ENCODE results near the gene PPP2R2C.

- TF ChIP-seq CTCF (conservative IDR thresholded peaks at IDR 0.05 in 1 of 2, IDR thresholded peaks at IDR 0.05 in 1 of 2; ENCODE audit: extremely low read depth in 1 of 2, insufficient read depth in 1 of 2, low read depth in 1 of 2, low read length in 2 of 2) = no peak
- no peak for TF ChIP-seq EZH2 (IDR thresholded peaks at IDR 0.05; ENCODE audit: borderline replicate concordance, low read length)
Observed at GRCh38 chr4:6275351-6275750, 197.1 kb downstream of the PPP2R2C start.

Measured in mammary epithelial cell (primary cell).